ENCODE data around the gene RABGAP1.

RABGAP1 gene

DNA sequence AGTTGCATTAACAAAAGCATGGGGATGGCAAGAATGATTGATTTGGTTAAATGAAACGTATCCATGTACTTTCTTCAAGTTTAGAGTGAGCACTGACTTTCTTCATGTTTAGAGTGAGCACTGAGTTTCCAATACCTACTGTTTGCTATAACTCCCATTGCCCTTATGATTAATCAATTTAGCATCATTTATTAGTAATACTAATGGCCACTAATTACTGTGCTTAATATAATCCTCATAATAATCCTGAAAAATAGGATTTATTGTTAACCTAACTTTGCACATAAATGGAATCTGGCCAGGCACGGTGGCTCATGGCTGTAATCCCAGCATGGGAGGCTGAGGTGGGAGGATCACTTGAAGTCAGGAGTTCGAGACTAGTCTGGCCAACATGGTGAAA is 70.6 kb downstream of the RABGAP1 start:
- DNase-seq, result no peak

DNA sequence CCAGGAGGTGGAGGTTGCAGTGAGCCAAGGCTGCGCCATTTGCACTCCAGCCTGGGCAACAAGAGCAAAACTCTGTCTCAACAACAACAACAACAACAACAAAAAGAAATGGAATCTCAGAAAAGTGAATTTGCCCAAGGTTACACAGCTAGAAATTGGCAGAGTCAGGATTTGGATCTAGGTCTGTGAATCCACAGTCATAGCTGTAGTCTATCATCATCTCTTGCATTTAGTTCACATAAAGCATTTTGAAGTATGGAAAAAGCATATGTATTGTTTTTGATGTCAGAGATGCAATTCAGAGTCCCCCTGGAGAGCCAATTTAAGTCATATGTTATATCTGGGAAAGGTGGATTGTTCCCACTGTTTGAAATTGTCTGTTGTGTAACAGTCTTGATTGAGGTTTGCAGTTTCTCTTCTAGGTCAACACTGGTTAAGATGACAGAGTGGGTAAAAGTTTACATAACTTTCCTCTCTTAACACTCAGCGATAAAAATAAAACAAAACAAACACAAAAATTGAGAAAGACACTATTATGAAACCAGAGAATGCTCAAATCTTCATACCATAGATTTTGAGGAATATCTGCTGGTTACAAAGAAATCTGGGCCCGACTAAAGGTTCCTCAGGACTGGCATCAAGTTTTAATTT is 71.2 kb downstream of the RABGAP1 start:
- no peak for DNase-seq

DNA sequence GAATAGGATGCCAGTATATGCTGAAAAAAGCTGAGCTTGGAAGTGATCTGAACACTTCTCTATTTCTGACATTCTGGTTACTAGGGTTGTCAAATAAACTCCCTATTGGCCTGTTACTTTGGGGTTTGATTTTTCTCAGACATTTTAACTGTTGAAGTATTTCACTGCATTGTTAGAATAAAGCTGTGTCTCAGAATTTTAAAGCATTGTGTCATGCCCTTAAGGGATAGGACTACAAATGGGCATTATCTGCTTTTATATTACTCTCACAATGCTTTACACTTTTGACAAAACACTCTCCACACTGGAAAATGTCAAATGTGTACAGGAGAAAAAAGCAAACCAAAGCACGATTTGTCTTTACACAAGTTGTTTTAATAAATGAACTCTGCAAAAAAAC is 75.8 kb downstream of the RABGAP1 start:
- DNase-seq, result no peak

DNA sequence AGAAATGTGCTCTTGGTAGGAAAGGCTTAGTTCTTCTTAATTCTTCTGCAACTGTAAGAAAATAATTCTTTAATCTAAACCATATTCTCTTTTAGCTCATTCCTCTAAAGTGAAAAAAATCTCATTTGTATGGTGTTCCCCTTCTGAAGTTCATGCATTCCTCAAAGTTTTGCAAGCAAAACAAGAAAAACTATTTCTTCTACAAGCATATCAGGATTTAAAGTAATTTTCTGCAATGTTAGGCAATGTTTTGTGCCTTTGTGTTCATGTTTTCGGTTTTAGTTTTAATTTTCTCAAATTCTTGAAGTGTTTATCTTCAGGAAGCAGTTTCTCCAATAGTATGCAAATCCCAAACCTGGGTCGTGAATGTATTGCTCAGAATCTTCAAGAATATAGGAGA is 80.0 kb downstream of the RABGAP1 start:
- DNase-seq, result no peak

DNA sequence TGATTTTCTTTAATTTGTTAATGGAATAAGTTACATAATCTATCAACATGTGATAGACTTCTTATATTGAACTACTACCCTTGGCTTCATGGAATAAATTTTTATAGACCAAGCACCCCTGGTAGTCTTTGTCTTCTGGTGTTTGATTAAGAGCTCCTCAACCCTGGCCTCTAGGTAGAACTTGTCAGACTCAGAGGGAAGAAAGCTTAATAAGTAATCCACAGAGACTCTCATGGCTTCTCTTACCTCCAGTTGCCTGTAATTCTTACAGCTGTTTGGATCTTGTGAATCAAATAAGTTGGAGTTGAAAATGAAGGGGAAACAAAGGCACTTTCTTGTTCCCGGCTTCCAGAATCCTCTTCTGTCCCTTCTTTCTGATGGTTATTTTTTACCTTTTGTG is 85.6 kb downstream of the RABGAP1 start:
- DNase-seq, result no peak

DNA sequence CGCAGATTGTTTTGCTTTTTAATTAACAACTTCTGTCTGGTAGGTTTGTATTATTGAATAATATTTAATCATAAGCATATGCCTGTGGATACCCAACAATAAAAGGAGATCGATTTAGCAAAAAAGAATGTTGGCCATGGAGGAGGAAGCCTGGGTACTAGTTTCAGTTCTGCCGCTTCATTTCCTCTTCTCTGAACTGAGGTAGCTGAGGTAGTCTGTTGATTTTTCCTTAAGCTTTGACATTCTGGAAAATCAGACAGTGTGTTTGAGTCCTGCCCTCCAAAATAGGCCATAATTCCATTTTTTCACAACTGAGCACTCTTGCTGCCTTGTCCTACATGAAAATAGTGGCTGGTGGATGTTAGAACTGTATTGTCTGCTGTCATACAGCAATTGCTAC is 86.7 kb downstream of the RABGAP1 start:
- no peak for DNase-seq

DNA sequence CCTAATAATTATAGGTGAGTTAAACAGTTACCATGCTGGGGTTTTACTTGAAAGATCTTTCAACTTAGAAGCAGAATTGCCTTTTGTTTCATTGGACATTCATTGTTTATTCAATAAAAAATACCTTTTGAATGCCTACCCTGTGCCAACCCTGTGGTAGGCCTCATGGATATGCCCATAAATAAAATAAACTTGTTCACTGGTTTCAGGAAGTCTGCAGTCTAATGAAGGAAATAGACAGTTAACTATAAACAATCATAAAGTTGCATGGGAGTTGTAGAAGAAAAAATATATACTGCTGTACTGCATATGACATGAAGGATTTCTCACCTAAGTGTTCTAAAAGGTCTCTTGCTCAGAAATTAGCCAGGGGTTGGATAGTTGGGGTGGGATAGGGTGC is 87.3 kb downstream of the RABGAP1 start:
- DNase-seq, result no peak

DNA sequence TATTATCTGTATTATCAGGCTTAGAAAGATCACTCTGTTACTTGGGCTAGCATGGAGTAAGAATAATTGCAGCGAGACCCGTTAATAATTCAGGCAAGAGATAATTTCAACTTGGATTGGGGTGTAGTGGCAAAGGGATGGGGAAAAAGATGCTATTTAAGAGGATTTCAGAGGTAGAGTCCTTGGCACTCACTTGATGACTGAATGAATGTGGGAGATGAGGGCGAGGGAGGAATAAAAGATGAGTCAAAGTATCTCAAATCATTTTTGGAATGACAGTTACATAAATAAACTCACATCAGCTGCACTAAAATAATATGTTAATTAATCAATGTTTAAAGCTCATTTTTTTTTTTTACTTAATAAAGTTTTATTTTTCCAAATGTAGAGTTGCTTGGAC is 88.2 kb downstream of the RABGAP1 start:
- DNase-seq, result no peak

DNA sequence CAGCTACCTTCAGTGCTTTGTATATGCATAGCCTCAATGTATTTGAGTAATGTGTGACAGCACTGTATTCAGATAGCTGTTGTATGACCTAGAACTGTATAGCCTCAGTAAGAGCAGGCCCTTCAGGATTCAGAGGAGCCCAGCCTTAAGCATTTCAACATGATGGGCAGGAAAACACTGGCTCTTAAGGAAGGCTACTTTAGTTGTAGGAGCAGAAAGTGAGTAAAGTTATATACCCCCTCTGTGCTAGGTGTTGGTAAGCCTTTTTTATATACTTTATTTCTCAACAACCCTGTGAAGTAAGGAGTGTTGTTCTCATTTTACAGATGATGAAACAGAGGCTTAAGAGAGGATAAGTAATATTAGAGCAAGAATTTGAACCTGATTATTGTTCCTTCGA is 91.1 kb downstream of the RABGAP1 start:
- DNase-seq, result no peak

DNA sequence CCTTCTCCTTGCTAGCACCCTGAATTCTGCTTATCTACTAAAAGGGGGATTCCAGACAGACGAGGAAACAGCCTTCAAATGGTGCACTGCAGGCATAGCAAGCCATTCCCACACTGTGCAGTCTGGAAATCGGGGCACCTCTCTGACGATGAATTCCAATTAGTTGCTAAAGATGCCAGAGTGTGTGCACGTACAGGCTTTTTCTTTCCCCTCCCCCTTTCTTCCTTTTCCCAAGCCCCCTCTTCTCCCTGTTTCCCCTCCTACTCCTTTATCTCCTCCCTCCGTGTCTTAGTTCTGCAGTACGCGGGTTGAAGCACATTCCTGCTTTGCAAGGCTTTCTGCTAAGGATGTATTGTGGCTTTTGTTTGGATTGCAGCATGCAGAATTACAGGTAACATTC is 92.5 kb downstream of the RABGAP1 start, which contains the start of gene GPR21:
GPR21 (plus strand) TSS at position 316 of the 400 bp plus-strand sequence. CDS start 900 bp downstream, outside the sequence.
- DNase-seq, result no peak

DNA sequence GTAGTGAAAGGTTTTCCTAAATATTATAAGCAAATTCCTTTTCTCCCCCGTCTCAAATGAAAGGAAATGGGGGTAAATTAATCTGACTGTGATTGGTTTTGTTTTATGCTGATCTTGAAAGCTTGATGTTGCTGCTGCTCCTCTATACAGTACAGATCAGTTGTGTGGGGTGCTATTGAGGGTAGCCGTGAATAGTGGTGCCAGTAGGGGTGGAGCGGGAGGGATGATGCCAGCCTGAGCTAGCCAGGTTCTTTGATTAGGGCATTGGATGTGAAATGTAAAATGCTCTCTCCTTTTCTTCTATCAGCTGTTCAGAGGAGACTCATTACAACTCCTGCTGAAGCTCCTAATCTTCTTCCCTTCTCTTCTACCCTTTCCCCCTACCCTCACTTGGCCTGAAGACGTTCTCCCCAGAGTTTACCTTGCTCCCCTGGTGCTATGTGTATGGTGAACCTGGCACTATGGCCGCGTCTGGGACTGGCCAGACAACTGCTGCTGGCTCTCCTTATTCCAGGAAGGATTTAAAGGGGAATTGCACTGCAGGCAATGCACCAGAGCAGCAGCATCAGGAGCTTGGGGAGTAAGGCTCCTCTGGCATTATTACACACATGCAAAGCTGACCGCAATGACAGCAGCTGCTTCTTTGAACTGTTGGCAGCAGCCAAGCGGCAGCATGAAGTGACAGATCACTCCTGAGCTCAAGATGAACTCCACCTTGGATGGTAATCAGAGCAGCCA is 93.2 kb downstream of the RABGAP1 start:
- no peak for DNase-seq

DNA sequence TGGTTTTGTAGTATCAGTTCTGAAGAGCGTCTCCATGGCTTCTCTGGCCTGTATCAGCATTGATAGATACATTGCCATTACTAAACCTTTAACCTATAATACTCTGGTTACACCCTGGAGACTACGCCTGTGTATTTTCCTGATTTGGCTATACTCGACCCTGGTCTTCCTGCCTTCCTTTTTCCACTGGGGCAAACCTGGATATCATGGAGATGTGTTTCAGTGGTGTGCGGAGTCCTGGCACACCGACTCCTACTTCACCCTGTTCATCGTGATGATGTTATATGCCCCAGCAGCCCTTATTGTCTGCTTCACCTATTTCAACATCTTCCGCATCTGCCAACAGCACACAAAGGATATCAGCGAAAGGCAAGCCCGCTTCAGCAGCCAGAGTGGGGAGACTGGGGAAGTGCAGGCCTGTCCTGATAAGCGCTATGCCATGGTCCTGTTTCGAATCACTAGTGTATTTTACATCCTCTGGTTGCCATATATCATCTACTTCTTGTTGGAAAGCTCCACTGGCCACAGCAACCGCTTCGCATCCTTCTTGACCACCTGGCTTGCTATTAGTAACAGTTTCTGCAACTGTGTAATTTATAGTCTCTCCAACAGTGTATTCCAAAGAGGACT is 94.2 kb downstream of the RABGAP1 start:
- DNase-seq, result no peak

DNA sequence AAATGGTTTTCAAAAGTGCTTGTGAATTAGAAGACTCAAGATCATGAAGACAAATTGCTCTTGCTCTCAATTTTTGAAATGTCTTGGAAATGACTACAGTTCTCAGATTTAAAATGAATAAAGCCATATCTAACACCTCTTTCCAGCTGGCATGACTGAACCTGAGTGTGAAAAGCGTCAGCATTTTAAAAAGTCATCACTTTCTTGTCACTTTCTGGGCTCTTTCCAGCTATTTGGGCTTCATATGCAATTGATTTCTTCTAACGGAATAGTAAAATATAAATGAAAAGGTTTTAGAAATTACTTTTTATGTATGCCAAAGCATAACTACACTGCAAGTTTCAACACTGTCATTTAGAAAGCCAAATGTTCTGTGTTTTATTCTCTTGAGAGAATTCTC is 95.0 kb downstream of the RABGAP1 start:
- DNase-seq, result no peak

DNA sequence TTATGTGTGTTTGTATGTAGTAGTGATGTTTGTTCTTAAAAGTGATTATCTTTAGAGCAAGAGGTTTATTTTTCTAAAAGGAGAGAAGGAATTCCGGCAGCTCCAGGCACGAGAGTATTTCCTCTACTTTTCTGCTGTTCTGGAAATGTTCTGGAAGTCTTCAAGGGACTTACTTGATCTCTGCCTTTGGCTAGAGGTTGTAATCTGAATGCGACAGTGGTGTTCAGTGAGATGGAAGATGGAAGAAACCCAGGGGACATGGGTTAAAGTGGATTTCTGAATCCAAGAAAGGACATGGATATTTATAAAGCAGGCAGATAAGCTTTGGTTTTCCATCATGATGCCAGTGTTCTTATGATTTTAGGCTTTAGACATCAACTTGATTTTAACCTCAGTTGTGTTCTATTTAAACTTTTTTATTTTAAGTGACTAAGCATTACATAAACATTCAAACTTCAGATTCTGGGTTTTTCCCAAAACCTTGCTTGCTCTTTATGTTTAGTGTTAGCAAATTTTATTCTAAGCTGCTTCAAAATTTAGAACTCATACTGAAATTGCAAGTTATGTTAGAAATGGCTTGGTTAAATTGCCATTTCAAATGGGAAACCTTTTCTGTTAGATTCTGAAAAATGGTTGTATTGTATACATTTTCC is 96.2 kb downstream of the RABGAP1 start:
- DNase-seq, result no peak

DNA sequence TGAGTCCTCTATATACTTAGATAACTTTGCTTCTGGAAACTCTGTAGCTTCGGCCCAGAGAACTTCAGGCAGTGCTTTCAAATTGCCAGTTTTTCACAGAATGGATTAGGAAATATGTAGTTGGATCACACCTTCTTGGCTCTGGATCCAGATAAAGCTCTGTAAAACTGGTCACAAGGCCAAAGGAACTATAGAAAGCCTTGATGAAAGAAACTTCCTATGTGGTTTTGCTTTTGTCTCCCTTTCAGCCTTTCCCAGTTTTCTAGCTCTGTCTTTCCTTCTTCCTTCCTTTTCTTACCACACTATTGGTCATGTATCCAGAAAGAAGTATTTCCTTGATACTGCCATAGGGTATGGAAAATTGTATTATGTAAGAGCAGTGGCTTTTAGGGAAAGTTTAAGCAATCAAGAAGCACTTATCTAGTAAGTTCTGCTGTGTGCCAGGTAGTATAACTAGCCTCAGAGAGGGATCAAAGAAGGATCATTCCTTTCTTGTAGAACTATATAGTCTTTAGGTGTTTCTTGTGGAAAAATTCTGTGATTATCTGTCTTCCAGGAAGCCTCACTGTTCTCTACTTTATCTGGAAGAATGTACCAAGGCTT is 98.9 kb downstream of the RABGAP1 start:
- DNase-seq, result no peak

DNA sequence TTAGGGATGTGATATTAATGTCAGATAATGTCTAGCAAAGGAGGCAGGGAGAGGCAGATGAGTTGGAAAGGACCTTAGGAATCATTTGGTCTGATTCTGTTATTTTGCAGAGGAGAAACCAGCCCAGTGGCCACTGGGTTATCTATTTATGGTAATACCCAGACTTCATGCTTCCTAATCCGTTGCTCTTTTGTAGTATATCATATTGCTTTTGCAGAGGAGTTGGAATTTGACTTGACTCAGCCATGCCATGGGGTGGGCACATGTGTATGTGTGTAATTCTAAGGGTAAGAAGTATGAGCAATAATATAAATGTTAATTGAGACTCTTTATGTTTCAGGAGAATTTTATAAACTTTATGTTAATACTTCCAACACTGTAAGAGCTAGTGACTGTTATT is 100.0 kb downstream of the RABGAP1 start:
- DNase-seq, result no peak

DNA sequence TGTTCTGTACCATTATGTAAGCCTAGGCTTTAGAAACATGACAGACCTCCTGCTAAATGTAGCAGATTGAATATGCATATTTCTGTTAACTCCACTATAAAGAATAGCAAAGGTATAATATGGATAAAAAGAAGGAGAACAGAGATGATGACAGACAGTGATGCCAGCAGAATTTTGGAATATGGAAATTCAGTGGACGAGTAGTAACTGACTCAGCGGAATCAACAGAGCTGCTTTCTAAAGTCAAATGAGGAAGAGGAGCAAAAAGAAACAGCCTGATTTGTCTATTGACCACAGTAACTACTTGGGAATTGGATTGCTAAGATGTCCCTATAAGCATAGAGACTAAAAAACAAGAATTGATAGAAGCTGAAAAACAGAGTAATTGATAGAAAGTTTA is 100.7 kb downstream of the RABGAP1 start:
- no peak for DNase-seq

DNA sequence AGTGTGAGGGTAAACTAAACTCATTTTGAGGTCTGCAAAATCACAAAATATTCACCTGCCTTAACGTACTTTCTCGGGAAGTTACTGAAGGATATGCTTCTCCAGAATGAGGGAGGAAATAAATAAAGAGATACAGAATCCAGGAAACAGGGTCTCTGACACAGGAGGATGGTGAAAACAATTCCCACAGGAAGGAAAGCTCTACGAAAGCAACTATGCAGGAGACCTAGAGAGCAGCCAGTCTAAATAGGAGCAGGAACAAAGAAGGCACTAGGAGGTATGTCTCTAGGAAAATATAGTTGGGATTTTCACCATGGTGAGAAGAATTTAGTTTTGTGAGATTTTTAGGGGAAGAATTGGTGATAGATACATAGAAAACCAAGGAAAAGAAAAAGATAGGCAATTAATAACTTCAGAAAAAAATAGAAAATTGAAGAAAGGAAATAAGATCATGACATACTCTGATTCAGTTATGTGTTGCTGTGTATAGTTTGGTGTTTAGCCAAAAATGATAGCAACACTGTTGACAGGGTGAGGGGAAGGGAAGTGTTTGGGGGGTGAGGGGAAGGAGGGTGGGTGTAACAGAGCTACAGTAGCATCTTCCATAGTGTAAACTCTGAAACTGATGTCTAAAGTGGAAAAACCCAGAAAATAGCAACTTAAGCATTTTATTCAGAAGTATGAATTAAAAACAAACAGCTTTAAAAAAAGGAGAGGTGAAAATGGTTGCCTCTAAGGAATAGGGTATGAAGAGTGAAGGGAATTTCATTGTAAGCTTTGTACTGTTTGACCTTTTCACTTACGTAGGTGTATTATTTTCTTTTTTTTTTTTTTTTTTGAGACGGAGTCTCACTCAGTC is 102.5 kb downstream of the RABGAP1 start:
- DNase-seq, result no peak

DNA sequence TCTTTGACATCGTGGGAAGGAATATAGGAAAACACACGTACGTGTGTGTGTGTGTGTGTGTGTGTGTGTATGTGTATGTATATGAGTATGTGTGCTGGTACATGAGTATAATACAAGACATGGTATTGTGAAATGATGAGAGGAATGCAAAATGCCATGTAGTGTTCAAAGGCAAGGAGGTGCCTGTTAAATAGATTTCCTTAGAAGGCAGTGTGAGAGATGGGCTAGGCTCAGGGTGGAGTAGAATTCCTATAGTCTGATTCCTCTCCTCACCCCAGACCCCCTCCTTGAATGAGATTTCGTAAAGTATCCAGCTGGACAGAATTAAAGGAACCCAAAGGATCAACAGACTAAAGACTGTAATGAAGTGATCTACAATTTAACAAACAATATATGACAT is 103.8 kb downstream of the RABGAP1 start:
- DNase-seq, result no peak

DNA sequence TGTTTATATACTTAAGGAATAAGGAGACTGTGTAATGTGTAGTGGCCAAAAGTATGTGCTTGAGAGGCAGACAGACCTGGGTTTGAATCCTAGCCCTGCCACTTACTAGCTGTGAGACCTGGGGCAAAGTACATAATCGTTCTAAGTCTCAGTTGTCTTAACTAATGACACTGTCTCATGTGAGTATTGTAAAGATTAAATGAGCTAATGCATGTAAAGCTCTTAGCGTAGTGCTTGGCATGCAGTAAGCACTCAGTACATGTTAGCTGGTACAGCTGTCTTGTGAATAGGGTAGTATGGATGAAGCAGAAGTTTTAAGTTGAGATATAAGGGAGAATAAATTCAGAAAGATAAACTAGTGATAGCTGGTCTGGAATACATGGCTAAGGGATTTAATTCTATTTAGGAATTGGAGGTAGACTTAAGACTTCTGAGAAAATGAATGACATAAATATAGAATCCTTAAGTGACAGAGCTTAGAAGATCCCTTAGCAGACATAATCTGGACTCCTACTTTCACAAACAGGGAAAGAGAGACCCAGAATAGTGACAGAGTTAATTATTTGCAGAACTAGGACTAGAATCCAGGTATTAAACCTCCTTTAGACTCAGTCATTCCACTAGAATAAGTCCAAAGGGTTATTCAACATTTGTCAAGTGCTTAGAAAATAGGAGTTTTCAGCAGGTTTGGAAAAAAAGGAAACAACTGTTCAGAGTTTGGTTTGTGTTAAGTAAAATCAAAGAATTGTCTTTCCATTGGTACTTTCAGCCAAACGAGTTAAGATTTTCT is 105.8 kb downstream of the RABGAP1 start:
- DNase-seq, result no peak

DNA sequence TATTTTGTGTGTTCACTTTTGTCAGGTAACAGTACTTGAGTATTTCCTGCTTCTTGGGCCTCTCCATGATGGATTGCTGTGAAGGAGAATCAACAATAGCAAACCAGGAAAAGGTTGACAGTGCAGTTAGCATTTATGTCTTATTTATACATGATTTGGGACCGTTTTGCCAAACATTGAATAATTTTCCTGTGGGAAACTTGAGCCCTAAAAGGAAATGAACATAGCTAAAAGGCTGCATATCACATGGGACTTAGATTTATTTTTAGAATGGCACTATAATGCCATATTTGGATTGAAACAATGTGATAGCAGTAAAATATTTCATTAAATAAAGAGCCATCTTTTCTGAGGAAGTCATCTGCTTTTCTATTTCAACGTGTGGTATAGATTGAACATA is 107.9 kb downstream of the RABGAP1 start:
- DNase-seq, result no peak
